Right lung (tissue), 5 donors: ENCODE data around the gene NRM. TPM values are rescaled to one million over a fixed set of nuclear protein-coding genes. Genes with fewer than 3 reads are reported as not detected.

Source experiments
- polyA plus RNA-seq, 5 donors: library from polyadenylated mRNA; unstranded; fragments of 120-200 nt; gene quantifications; one replicate each; pipeline versions ENCODE4 v1.2.1 to v1.2.3, GENCODE V29; 2013; ENCODE audit warnings: inconsistent platforms in 1 of 5, low replicate concordance in 1 of 5; ENCODE audit not compliant: insufficient read length in 5 of 5, insufficient read depth in 1 of 5

Gene NRM
- polyA plus RNA-seq, 5 donors = 38.5 to 43.4 (median 41.0) TPM

Other genes starting within 250 kb of the NRM start
- 100 to 1,000 TPM; 169 to 206 (median 201) TPM for gene HLA-E, start 201.5 kb downstream of the NRM start, polyA plus RNA-seq
- gene GNL1, start 134.5 kb downstream of the NRM start, polyA plus RNA-seq = 100 to 1,000 TPM in 3 of 5 donors, 10 to 100 TPM in 2; 88.9 to 114 (median 103) TPM
- 10 to 100 TPM; 33.4 to 42.7 (median 36.8) TPM for gene PRR3, start 133.7 kb downstream of the NRM start, polyA plus RNA-seq
- 10 to 100 TPM; 47.5 to 66.6 (median 60.3) TPM for gene ABCF1, start 119.5 kb downstream of the NRM start, polyA plus RNA-seq
- 10 to 100 TPM; 46.7 to 55.2 (median 48.8) TPM for gene PPP1R10, start 73.7 kb downstream of the NRM start, polyA plus RNA-seq
- gene MRPS18B, start 73.1 kb downstream of the NRM start, polyA plus RNA-seq = 10 to 100 TPM; 41.8 to 48.2 (median 47.1) TPM
- gene ATAT1, start 64.1 kb downstream of the NRM start, polyA plus RNA-seq = 10 to 100 TPM; 53.8 to 77.1 (median 63.6) TPM
- gene C6orf136, start 43.9 kb downstream of the NRM start, polyA plus RNA-seq = 10 to 100 TPM in 4 of 5 donors, 1 to 10 TPM in 1; 9.7 to 16.1 (median 15.6) TPM
- 10 to 100 TPM; 32.2 to 42.4 (median 37.3) TPM for gene DHX16, start 18.0 kb downstream of the NRM start, polyA plus RNA-seq
- 10 to 100 TPM; 36.9 to 49.7 (median 44.2) TPM for gene PPP1R18, start 4.3 kb downstream of the NRM start, polyA plus RNA-seq
- gene MDC1, start 26.3 kb upstream of the NRM start, polyA plus RNA-seq = 10 to 100 TPM; 38.7 to 55.3 (median 44.5) TPM
- gene TUBB, start 29.4 kb upstream of the NRM start, polyA plus RNA-seq = 1,000 to 10,000 TPM; 1,106 to 1,526 (median 1,140) TPM
- 100 to 1,000 TPM; 110 to 131 (median 122) TPM for gene FLOT1, start 51.7 kb upstream of the NRM start, polyA plus RNA-seq
- 10 to 100 TPM in 3 of 5 donors, 1 to 10 TPM in 2; 7.6 to 23.0 (median 14.1) TPM for gene IER3, start 53.6 kb upstream of the NRM start, polyA plus RNA-seq
- gene DDR1, start 193.5 kb upstream of the NRM start, polyA plus RNA-seq = 10 to 100 TPM; 73.8 to 96.3 (median 93.7) TPM
- 10 to 100 TPM; 39.8 to 56.2 (median 45.0) TPM for gene GTF2H4, start 217.2 kb upstream of the NRM start, polyA plus RNA-seq
- 10 to 100 TPM; 35.3 to 52.5 (median 46.9) TPM for gene VARS2, start 223.3 kb upstream of the NRM start, polyA plus RNA-seq
- gene SFTA2, start 241.2 kb upstream of the NRM start, polyA plus RNA-seq = 10 to 100 TPM in 4 of 5 donors, 1 to 10 TPM in 1; 8.8 to 20.5 (median 17.3) TPM
- under 1 TPM; 0.09 to 0.22 (median 0.10) TPM for gene MUCL3, start 250.0 kb upstream of the NRM start, polyA plus RNA-seq